SW480 (cell line): ENCODE results near the gene FMN2.
A peak's percentile ranks its signal among the peaks of the same experiment; 100 is the strongest.

Experiments used
- DNase-seq: peaks from one replicate; pipeline ENCODE4 v3.0.0-alpha.2; 2016; ENCODE audit warnings: low spot score

Gene FMN2

GRCh38 chr1:240198376-240198775, 106.7 kb downstream of the FMN2 start:
- no peak for DNase-seq

GRCh38 chr1:240199758-240200645, 108.3 kb downstream of the FMN2 start:
- DNase-seq, result no peak

GRCh38 chr1:240201931-240202330, 110.2 kb downstream of the FMN2 start:
- no peak for DNase-seq

GRCh38 chr1:240207073-240207709, 115.5 kb downstream of the FMN2 start:
- DNase-seq, result no peak

- DNase-seq, result no peak
Observed at GRCh38 chr1:240210026-240210425, 118.3 kb downstream of the FMN2 start.

GRCh38 chr1:240212556-240212955, 120.9 kb downstream of the FMN2 start:
- DNase-seq, result no peak

GRCh38 chr1:240217403-240217802, 125.7 kb downstream of the FMN2 start:
- DNase-seq, result no peak

- DNase-seq, result no peak
Observed at GRCh38 chr1:240219104-240219503, 127.4 kb downstream of the FMN2 start.

- no peak for DNase-seq
Observed at GRCh38 chr1:240226102-240226501, 134.4 kb downstream of the FMN2 start.

- no peak for DNase-seq
Observed at GRCh38 chr1:240230816-240231215, 139.1 kb downstream of the FMN2 start.

- DNase-seq, result peak; percentile 7
Observed at GRCh38 chr1:240232530-240232929, 140.8 kb downstream of the FMN2 start.

- no peak for DNase-seq
Observed at GRCh38 chr1:240234485-240235210, 143.0 kb downstream of the FMN2 start.

- DNase-seq, result no peak
Observed at GRCh38 chr1:240235521-240236288, 144.0 kb downstream of the FMN2 start.

GRCh38 chr1:240237305-240237721, 145.6 kb downstream of the FMN2 start:
- no peak for DNase-seq

GRCh38 chr1:240239309-240239708, 147.6 kb downstream of the FMN2 start:
- no peak for DNase-seq

- no peak for DNase-seq
Observed at GRCh38 chr1:240241278-240241677, 149.6 kb downstream of the FMN2 start.

- no peak for DNase-seq
Observed at GRCh38 chr1:240242601-240243144, 151.0 kb downstream of the FMN2 start.

GRCh38 chr1:240244968-240245628, 153.4 kb downstream of the FMN2 start:
- DNase-seq, result no peak

GRCh38 chr1:240245629-240246020, 153.9 kb downstream of the FMN2 start:
- no peak for DNase-seq

GRCh38 chr1:240247899-240248298, 156.2 kb downstream of the FMN2 start:
- DNase-seq, result no peak

GRCh38 chr1:240254006-240254405, 162.3 kb downstream of the FMN2 start:
- no peak for DNase-seq
